Naive B cell (primary cell): ENCODE data around the gene TCF4. TPM values are rescaled to one million over a fixed set of nuclear protein-coding genes. Genes with fewer than 3 reads are reported as not detected.

ENCODE experiments used
- ATAC-seq, 2 donors: fragments of 150-1000 bp; cut with Tn5 transposase; 2 replicates each; pipeline ENCODE4 v1.10.0; 2021; ENCODE audit warnings: low read depth in 2 of 2, mild to moderate bottlenecking in 2 of 2, moderate library complexity in 2 of 2
- DNase-seq: peaks from one replicate; pipeline ENCODE4 v3.0.0; 2022
- H3K27ac Mint-ChIP-seq, 6 donors: one replicate each; pipeline ENCODE4 v1.8.0; 2020 to 2022; ENCODE audit warnings: mild to moderate bottlenecking in 6 of 6, mixed read lengths in 6 of 6, moderate library complexity in 5 of 6, inconsistent platforms in 2 of 6
- H3K27me3 Mint-ChIP-seq, 3 donors: one replicate each; pipeline ENCODE4 v1.8.0; 2021 to 2022; ENCODE audit warnings: mixed read lengths in 3 of 3, mild to moderate bottlenecking in 1 of 3
- H3K36me3 Mint-ChIP-seq, 2 donors: one replicate each; pipeline ENCODE4 v1.8.0; 2020 to 2022; ENCODE audit warnings: mixed read lengths in 2 of 2, inconsistent platforms in 1 of 2, mild to moderate bottlenecking in 1 of 2
- H3K4me1 Mint-ChIP-seq, 3 donors: one replicate each; pipeline ENCODE4 v1.8.0; 2020 to 2022; ENCODE audit warnings: mixed read lengths in 3 of 3, inconsistent platforms in 1 of 3, mild to moderate bottlenecking in 1 of 3, moderate library complexity in 1 of 3
- H3K4me3 Mint-ChIP-seq, 8 donors: one replicate each; pipeline ENCODE4 v1.8.0; 2020 to 2022; ENCODE audit warnings: mild to moderate bottlenecking in 8 of 8, mixed read lengths in 8 of 8, moderate library complexity in 8 of 8, inconsistent platforms in 2 of 8
- H3K9me3 Mint-ChIP-seq, 7 donors: one replicate each; pipeline ENCODE4 v1.8.0; 2020 to 2022; ENCODE audit warnings: mixed read lengths in 7 of 7, mild to moderate bottlenecking in 5 of 7, inconsistent platforms in 2 of 7, moderate library complexity in 1 of 7
- polyA plus RNA-seq, 6 donors: library from polyadenylated mRNA; unstranded; fragments of 300-500 nt; fragmentation: Illumina TruSeq; gene quantifications; one replicate each; pipeline ENCODE4 v1.2.3, GENCODE V29; 2021; ENCODE audit warnings: low read depth in 6 of 6

Gene TCF4
- polyA plus RNA-seq, 6 donors from 2014 or later: 199 to 274 (median 217) TPM

- Mint-ChIP-seq H3K36me3 (no peaks in the 10 kb centered on the region), H3K4me1 (peaks cover 29 to 53% (median 49%) of the 10 kb centered on the region in 3 donors), H3K27ac (peak overlapping the region in 5 of 6 donors; percentile 30 to 95 (median 93)), H3K27me3 (no peaks in the 10 kb centered on the region), H3K9me3 (no peaks in the 10 kb centered on the region), H3K4me3 (peak overlapping the region; percentile 32 to 92 (median 75))
- ATAC-seq: no peak
- peak; percentile 28 for DNase-seq
Observed at GRCh38 chr18:55422456-55423180, 165.4 kb downstream of the TCF4 start.

- ATAC-seq (no peak), DNase-seq (no peak)
- Mint-ChIP-seq H3K36me3 (no peaks in the 10 kb centered on the region), H3K9me3 (no peaks in the 10 kb centered on the region), H3K4me1 (peaks cover 31 to 58% (median 49%) of the 10 kb centered on the region in 3 donors), H3K27ac (peak overlapping the region in 5 of 6 donors; percentile 5 to 95 (median 41)), H3K4me3 (peak overlapping the region in 7 of 8 donors; percentile 38 to 85 (median 73)), H3K27me3 (no peaks in the 10 kb centered on the region)
Observed at GRCh38 chr18:55421615-55422419, 166.2 kb downstream of the TCF4 start.

GRCh38 chr18:55421308-55421614 is 166.7 kb downstream of the TCF4 start:
- Mint-ChIP-seq H3K36me3 (no peaks in the 10 kb centered on the region), H3K27me3 (no peaks in the 10 kb centered on the region), H3K9me3 (no peaks in the 10 kb centered on the region), H3K4me1 (peaks cover 31 to 58% (median 49%) of the 10 kb centered on the region in 3 donors), H3K4me3 (peak overlapping the region in 3 of 8 donors; percentile 75 to 85 (median 82)), H3K27ac (peak overlapping the region in 5 of 6 donors; percentile 5 to 95 (median 90))
- DNase-seq (no peak), ATAC-seq (no peak)

GRCh38 chr18:55420665-55421307 is 167.2 kb downstream of the TCF4 start:
- peak; percentile 42 to 52 for ATAC-seq
- peak overlapping the region; percentile 64 to 90 (median 82) for H3K4me3 Mint-ChIP-seq
- H3K4me1 Mint-ChIP-seq: peaks cover 31 to 57% (median 49%) of the 10 kb centered on the region in 3 donors
- DNase-seq: peak; percentile 54
- no peaks in the 10 kb centered on the region for H3K27me3 Mint-ChIP-seq
- H3K9me3 Mint-ChIP-seq: no peaks in the 10 kb centered on the region
- no peaks in the 10 kb centered on the region for H3K36me3 Mint-ChIP-seq
- H3K27ac Mint-ChIP-seq: peak overlapping the region; percentile 7 to 98 (median 92)

GRCh38 chr18:55419947-55420664 is 167.9 kb downstream of the TCF4 start:
- Mint-ChIP-seq H3K27me3 (no peaks in the 10 kb centered on the region), H3K36me3 (no peaks in the 10 kb centered on the region), H3K9me3 (no peaks in the 10 kb centered on the region), H3K4me1 (peaks cover 35 to 58% (median 54%) of the 10 kb centered on the region in 3 donors), H3K27ac (peak overlapping the region; percentile 7 to 98 (median 92)), H3K4me3 (peak overlapping the region; percentile 64 to 90 (median 82))
- DNase-seq: no peak
- peak in 1 of 2 donors; percentile 2 for ATAC-seq

- no peaks in the 10 kb centered on the region for H3K27me3 Mint-ChIP-seq
- peaks cover 35 to 59% (median 54%) of the 10 kb centered on the region in 3 donors for H3K4me1 Mint-ChIP-seq
- peak overlapping the region in 4 of 6 donors; percentile 37 to 98 (median 92) for H3K27ac Mint-ChIP-seq
- DNase-seq (no peak), ATAC-seq (no peak)
- peak overlapping the region in 5 of 8 donors; percentile 75 to 85 (median 81) for H3K4me3 Mint-ChIP-seq
- H3K36me3 Mint-ChIP-seq: no peaks in the 10 kb centered on the region
- H3K9me3 Mint-ChIP-seq: no peaks in the 10 kb centered on the region
Observed at GRCh38 chr18:55419132-55419946, 168.7 kb downstream of the TCF4 start.

- Mint-ChIP-seq H3K9me3 (no peaks in the 10 kb centered on the region), H3K4me1 (peaks cover 29 to 50% (median 49%) of the 10 kb centered on the region in 3 donors), H3K27ac (peak overlapping the region in 4 of 6 donors; percentile 45 to 70 (median 60)), H3K27me3 (no peaks in the 10 kb centered on the region), H3K4me3 (peak overlapping the region in 1 of 8 donors; percentile 36), H3K36me3 (no peaks in the 10 kb centered on the region)
- DNase-seq (no peak), ATAC-seq (no peak)
Observed at GRCh38 chr18:55418439-55418838, 169.6 kb downstream of the TCF4 start.

GRCh38 chr18:55416791-55417190 is 171.2 kb downstream of the TCF4 start:
- Mint-ChIP-seq H3K27ac (peak overlapping the region in 2 of 6 donors; percentile 34 to 49), H3K27me3 (no peaks in the 10 kb centered on the region), H3K4me1 (peaks cover 22 to 35% (median 34%) of the 10 kb centered on the region in 3 donors), H3K36me3 (no peaks in the 10 kb centered on the region), H3K9me3 (no peaks in the 10 kb centered on the region), H3K4me3 (no peak overlapping the region)
- no peak for DNase-seq
- no peak for ATAC-seq

- Mint-ChIP-seq H3K9me3 (no peaks in the 10 kb centered on the region), H3K36me3 (no peaks in the 10 kb centered on the region), H3K27me3 (no peaks in the 10 kb centered on the region), H3K4me1 (peaks cover 15 to 25% (median 24%) of the 10 kb centered on the region in 3 donors), H3K27ac (peak overlapping the region in 4 of 6 donors; percentile 58 to 95 (median 73)), H3K4me3 (peak overlapping the region in 1 of 8 donors; percentile 63)
- ATAC-seq: peak; percentile 99 to 100
- DNase-seq: peak; percentile 77
Observed at GRCh38 chr18:55415258-55415871, 172.6 kb downstream of the TCF4 start.

GRCh38 chr18:55414475-55414874 is 173.5 kb downstream of the TCF4 start:
- DNase-seq: no peak
- Mint-ChIP-seq H3K4me1 (peaks cover 9 to 17% (median 16%) of the 10 kb centered on the region in 3 donors), H3K27ac (peak overlapping the region in 1 of 6 donors; percentile 35), H3K36me3 (no peaks in the 10 kb centered on the region), H3K4me3 (no peak overlapping the region), H3K9me3 (no peaks in the 10 kb centered on the region), H3K27me3 (no peaks in the 10 kb centered on the region)
- no peak for ATAC-seq

GRCh38 chr18:55413474-55413873 is 174.5 kb downstream of the TCF4 start:
- ATAC-seq (no peak), DNase-seq (no peak)
- Mint-ChIP-seq H3K27me3 (no peaks in the 10 kb centered on the region), H3K36me3 (no peaks in the 10 kb centered on the region), H3K27ac (peak overlapping the region in 5 of 6 donors; percentile 0 to 81 (median 15)), H3K4me1 (peaks cover 9 to 12% (median 9%) of the 10 kb centered on the region in 3 donors), H3K4me3 (no peak overlapping the region), H3K9me3 (no peaks in the 10 kb centered on the region)
